Tibial artery (tissue), 4 donors: ENCODE data around the gene GFAP.
A peak's percentile ranks its signal among the peaks of the same experiment; 100 is the strongest.

ENCODE experiments used
- DNase-seq, 2 donors: peaks; one replicate each; pipeline ENCODE4 v3.0.0-alpha.2; 2019
- H3K27ac ChIP-seq, 2 donors: fragments of 200-600 bp; sonication (generic) in 1 of 2; 1 replicate in 1 of 2; 2 replicates in 1 of 2; pipeline ENCODE4 v1.5.1; 2018 to 2019; ENCODE audit warnings: mild to moderate bottlenecking in 1 of 2
- H3K27me3 ChIP-seq, 2 donors: fragments of 200-600 bp; sonication (generic) in 1 of 2; one replicate each; pipeline versions ENCODE4 v1.5.1 to v1.6.0; 2016 to 2019
- H3K36me3 ChIP-seq, 3 donors: fragments of 200-600 bp; sonication (generic) in 2 of 3; one replicate each; pipeline ENCODE4 v1.5.1; 2016 to 2019; ENCODE audit warnings: mild to moderate bottlenecking in 2 of 3
- H3K4me1 ChIP-seq, 4 donors: fragments of 200-600 bp; sonication (generic) in 2 of 4; 1 replicate in 3 of 4; 2 replicates in 1 of 4; pipeline ENCODE4 v1.5.1; 2016 to 2019
- H3K4me3 ChIP-seq, 2 donors: fragments of 200-600 bp; sonication (generic) in 1 of 2; 1 replicate in 1 of 2; 2 replicates in 1 of 2; pipeline ENCODE4 v1.5.1; 2018 to 2019; ENCODE audit warnings: mild to moderate bottlenecking in 2 of 2
- H3K9me3 ChIP-seq, 3 donors: fragments of 200-600 bp; sonication (generic) in 1 of 3; one replicate each; pipeline ENCODE4 v1.5.1; 2016 to 2019
- CTCF ChIP-seq, 2 experiments: fragments of 200-600 bp in 1 of 2; fragments of 450-650 bp in 1 of 2; IDR thresholded peaks; one replicate each; pipeline ENCODE4 v1.5.1; 2017 to 2019; ENCODE audit warnings: antibody characterized with exemption in 2 of 2, mild to moderate bottlenecking in 1 of 2, moderate library complexity in 1 of 2
- intact Hi-C: fragments of 100-400 bp; cut with DNase I; formaldehyde crosslinking; loops from one replicate; pipeline ENCODE4 v1.15.0; 2023; ENCODE audit warnings: low total_unique reads

The GFAP gene

GRCh38 chr17:44925731-44926697 is 10.7 kb upstream of the GFAP start:
- Histone ChIP-seq H3K4me1 (no peaks in the 10 kb centered on the region), H3K9me3 (no peaks in the 10 kb centered on the region), H3K4me3 (no peak overlapping the region), H3K27ac (no peak overlapping the region), H3K36me3 (no peaks in the 10 kb centered on the region), H3K27me3 (no peaks in the 10 kb centered on the region)
- DNase-seq = peak in 1 of 2 donors; percentile 43
- TF ChIP-seq CTCF (IDR thresholded peaks at IDR 0.05) = no peak
- intact Hi-C loops = loop anchor here (10.0 kb wide), 1 partner anchor 269 kb away; no protein-coding TSS in a partner anchor

- no peak overlapping the region for H3K27ac ChIP-seq
- H3K4me3 ChIP-seq = no peak overlapping the region
- no peaks in the 10 kb centered on the region for H3K27me3 ChIP-seq
- no peaks in the 10 kb centered on the region for H3K9me3 ChIP-seq
- intact Hi-C loops = loop anchor here (10.0 kb wide), 1 partner anchor 271 kb away; no protein-coding TSS in a partner anchor
- H3K36me3 ChIP-seq = no peaks in the 10 kb centered on the region
- peaks cover 0 to 3% (median 0%) of the 10 kb centered on the region in 4 donors for H3K4me1 ChIP-seq
- DNase-seq = peak in 1 of 2 donors; percentile 10
- TF ChIP-seq CTCF (IDR thresholded peaks at IDR 0.05) = no peak
Observed at GRCh38 chr17:44924107-44924544, 8.8 kb upstream of the GFAP start.

GRCh38 chr17:44922746-44923470 is 7.6 kb upstream of the GFAP start:
- peaks cover 0 to 3% (median 0%) of the 10 kb centered on the region in 4 donors for H3K4me1 ChIP-seq
- H3K4me3 ChIP-seq = no peak overlapping the region
- peak in 1 of 2 donors; percentile 59 for DNase-seq
- no peak overlapping the region for H3K27ac ChIP-seq
- intact Hi-C loops = loop anchor here (10.0 kb wide), 1 partner anchor 272 kb away; no protein-coding TSS in a partner anchor
- no peaks in the 10 kb centered on the region for H3K36me3 ChIP-seq
- no peaks in the 10 kb centered on the region for H3K27me3 ChIP-seq
- H3K9me3 ChIP-seq = no peaks in the 10 kb centered on the region
- no peak for TF ChIP-seq CTCF (IDR thresholded peaks at IDR 0.05)

GRCh38 chr17:44922136-44922535 is 6.8 kb upstream of the GFAP start:
- no peak overlapping the region for H3K27ac ChIP-seq
- no peaks in the 10 kb centered on the region for H3K27me3 ChIP-seq
- H3K4me1 ChIP-seq = peaks cover 0 to 7% (median 5%) of the 10 kb centered on the region in 4 donors
- H3K9me3 ChIP-seq = no peaks in the 10 kb centered on the region
- no peak for TF ChIP-seq CTCF (IDR thresholded peaks at IDR 0.05)
- H3K36me3 ChIP-seq = no peaks in the 10 kb centered on the region
- intact Hi-C loops = loop anchor here (10.0 kb wide), 1 partner anchor 273 kb away; no protein-coding TSS in a partner anchor
- DNase-seq = peak in 1 of 2 donors; percentile 24
- no peak overlapping the region for H3K4me3 ChIP-seq

GRCh38 chr17:44921122-44921882 is 6.0 kb upstream of the GFAP start:
- no peak overlapping the region for H3K27ac ChIP-seq
- intact Hi-C loops = loop anchor here (2.0 to 10.0 kb wide), 2 partner anchors 99 to 273 kb away; no protein-coding TSS in a partner anchor
- peak in 1 of 2 donors; percentile 31 for DNase-seq

More at GRCh38 chr17:44921122-44921882, 6.0 kb upstream of the GFAP start:
- Histone ChIP-seq H3K4me3 (no peak overlapping the region), H3K9me3 (no peaks in the 10 kb centered on the region), H3K36me3 (no peaks in the 10 kb centered on the region), H3K4me1 (peaks cover 0 to 15% (median 12%) of the 10 kb centered on the region in 4 donors), H3K27me3 (no peaks in the 10 kb centered on the region)
- no peak for TF ChIP-seq CTCF (IDR thresholded peaks at IDR 0.05)
